NT2/D1 (cell line): ENCODE measurements around the gene CAMK2B.

Experiments
- DNase-seq: peaks from one replicate; pipeline ENCODE4 v3.0.0-alpha.2; 2011; ENCODE audit warnings: low read depth, low spot score
- H3K27me3 ChIP-seq: 2 replicates; pipeline ENCODE4 v1.6.0; 2011; ENCODE audit warnings: mild to moderate bottlenecking; ENCODE audit not compliant: insufficient read length, insufficient read depth
- H3K36me3 ChIP-seq: 2 replicates; pipeline ENCODE4 v1.6.1; 2011; ENCODE audit warnings: mild to moderate bottlenecking, low read length, mixed read lengths; ENCODE audit not compliant: insufficient read depth, insufficient read length
- H3K4me1 ChIP-seq: 2 replicates; pipeline ENCODE4 v1.5.1; 2011; ENCODE audit not compliant: insufficient read depth, insufficient read length
- H3K4me3 ChIP-seq: 2 replicates; pipeline ENCODE4 v1.5.1; 2011; ENCODE audit warnings: low read depth; ENCODE audit not compliant: insufficient read length
- H3K9ac ChIP-seq: 2 replicates; pipeline ENCODE4 v1.6.0; 2011; ENCODE audit warnings: low read depth; ENCODE audit not compliant: insufficient read length
- H3K9me3 ChIP-seq: 2 replicates; pipeline ENCODE4 v1.5.1; 2011; ENCODE audit warnings: mild to moderate bottlenecking, low read length; ENCODE audit not compliant: insufficient read depth
- SUZ12 ChIP-seq: IDR thresholded peaks from 2 replicates; pipeline ENCODE4 v1.6.1; 2011; ENCODE audit not compliant: insufficient read length, insufficient read depth; ENCODE audit errors: extremely low read depth
- YY1 ChIP-seq: IDR thresholded peaks from 2 replicates; pipeline ENCODE4 v1.6.1; 2011; ENCODE audit not compliant: insufficient read length, insufficient read depth
- ZNF274 ChIP-seq: IDR thresholded peaks from 2 replicates; pipeline ENCODE4 v1.6.1; 2011; ENCODE audit warnings: mild to moderate bottlenecking, low read depth, low read length

CAMK2B gene

DNA sequence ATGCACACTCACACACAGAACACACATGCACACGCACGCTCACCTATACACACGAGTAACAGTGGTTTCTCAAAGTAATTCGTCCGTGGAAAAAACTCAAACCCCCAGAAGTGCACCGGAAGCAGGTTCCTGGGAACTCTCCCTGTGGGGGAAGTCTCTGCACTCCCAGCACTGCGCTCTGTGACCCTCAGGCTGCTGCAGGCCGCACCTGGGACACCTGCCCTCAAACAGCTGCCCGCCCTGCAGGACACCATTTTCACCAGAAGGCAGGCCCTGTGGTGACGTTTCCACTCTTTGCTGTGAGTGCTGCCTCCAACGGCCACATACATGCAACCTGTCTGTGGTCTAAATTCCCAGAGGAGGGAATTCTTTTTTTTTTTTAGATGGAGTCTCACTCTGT lies 103.3 kb downstream of the CAMK2B start:
- Histone ChIP-seq H3K36me3 (no peaks in the 10 kb centered on the region), H3K27me3 (no peaks in the 10 kb centered on the region), H3K9me3 (no peaks in the 10 kb centered on the region; the same call in 1 of the 2 replicates), H3K4me1 (peaks cover 30% of the 10 kb centered on the region), H3K9ac (no peak overlapping the region), H3K4me3 (no peak overlapping the region)
- no peak for DNase-seq
- no peak for TF ChIP-seq SUZ12

DNA sequence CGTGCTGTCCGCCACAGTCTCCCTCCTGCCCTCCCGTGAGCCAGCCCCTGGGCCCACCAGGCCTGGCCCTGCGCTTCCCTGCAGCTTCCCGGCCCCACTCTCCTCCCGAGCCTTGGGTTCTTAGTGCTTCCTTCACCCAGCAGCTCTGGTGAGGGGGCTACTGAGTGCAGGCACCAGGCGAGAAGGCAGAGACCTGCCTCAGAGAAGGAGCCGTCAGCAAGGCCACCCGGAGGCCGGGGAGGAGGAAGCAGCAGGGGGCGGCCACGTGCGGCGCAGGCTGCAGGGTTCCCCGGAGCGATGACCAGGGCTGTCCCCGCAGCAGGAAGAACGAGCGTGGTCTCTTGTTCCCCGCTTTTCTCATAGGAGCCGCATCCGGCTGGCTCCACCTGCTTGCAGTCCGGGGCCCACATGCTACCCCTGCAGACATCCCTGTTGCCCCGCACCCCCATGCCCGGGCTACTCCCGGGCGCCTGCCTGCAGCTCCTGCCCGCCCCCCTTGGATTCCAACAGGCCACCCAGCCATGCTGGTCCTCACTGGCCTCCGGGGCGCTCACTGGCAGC lies 104.1 kb downstream of the CAMK2B start:
- H3K36me3 ChIP-seq = peaks cover 5% of the 10 kb centered on the region
- no peaks in the 10 kb centered on the region for H3K27me3 ChIP-seq
- H3K9me3 ChIP-seq = no peaks in the 10 kb centered on the region; the same call in 1 of the 2 replicates
- peaks cover 32% of the 10 kb centered on the region for H3K4me1 ChIP-seq
- TF ChIP-seq YY1 (no peak), ZNF274 (no peak), SUZ12 (no peak)
- peak overlapping the region; percentile 47 for H3K9ac ChIP-seq
- no peak for DNase-seq
- H3K4me3 ChIP-seq = no peak overlapping the region

DNA sequence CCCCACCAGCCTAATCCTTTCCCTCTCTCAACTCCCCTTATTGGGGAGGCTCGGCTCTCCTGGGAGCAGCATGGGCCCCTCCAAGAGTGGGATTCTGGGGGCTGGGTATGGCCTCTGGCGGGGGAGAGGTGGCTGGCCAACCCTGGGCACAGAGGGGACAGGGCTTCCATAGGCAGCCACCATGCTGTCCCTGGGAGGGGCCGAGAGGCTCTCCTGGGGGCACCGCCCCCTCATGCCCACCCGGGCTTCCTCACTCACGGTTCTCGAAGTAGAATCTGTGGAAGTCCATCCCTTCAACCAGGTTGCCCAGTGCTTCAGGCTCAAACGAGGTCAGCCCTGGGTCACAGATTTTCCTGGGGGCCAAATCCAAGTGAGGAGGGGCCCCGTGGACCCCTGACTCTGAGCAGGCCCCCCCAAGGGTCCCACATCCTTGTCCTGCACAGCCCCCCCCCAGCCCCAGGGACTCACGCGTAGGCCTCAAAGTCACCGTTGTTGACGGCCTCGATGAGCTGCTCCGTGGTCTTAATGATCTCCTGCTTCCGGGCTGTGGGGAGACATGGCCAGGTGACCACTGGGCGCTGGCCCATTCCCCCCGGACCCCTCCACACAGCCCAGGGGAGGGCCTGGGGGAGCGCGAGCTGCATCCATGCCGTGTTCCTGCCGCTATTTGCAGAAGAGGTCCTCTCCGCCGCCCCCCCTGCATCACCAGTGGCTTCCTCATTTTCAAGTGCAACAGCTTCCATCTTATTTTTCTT lies 104.9 kb downstream of the CAMK2B start:
- DNase-seq = no peak
- Histone ChIP-seq H3K4me1 (peaks cover 34% of the 10 kb centered on the region), H3K27me3 (no peaks in the 10 kb centered on the region), H3K9ac (no peak overlapping the region), H3K9me3 (no peaks in the 10 kb centered on the region; the same call in 1 of the 2 replicates), H3K36me3 (peaks cover 11% of the 10 kb centered on the region), H3K4me3 (no peak overlapping the region)
- TF ChIP-seq SUZ12 = no peak
- TF ChIP-seq YY1 = no peak
- TF ChIP-seq ZNF274 = no peak

DNA sequence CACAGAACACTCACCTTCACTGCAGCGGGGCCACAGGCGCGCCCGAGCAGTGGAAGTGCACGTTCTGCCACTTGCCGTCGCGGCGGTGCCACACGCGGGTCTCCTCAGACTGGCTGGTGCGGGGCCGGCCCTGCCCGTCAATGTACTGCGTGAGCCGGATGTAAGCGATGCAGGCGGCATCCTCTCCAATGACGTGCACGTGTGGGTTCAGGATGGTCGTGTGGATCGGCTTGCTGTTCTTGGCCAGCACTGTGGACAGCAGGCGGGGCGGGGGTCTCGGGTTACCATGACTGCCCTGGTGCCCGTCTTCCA lies 105.4 kb downstream of the CAMK2B start:
- TF ChIP-seq ZNF274 = no peak
- no peak for TF ChIP-seq YY1
- TF ChIP-seq SUZ12 = no peak
- no peak for DNase-seq
- Histone ChIP-seq H3K9me3 (no peaks in the 10 kb centered on the region; the same call in 1 of the 2 replicates), H3K36me3 (peaks cover 14% of the 10 kb centered on the region), H3K9ac (no peak overlapping the region), H3K27me3 (no peaks in the 10 kb centered on the region), H3K4me1 (peaks cover 37% of the 10 kb centered on the region), H3K4me3 (no peak overlapping the region)

DNA sequence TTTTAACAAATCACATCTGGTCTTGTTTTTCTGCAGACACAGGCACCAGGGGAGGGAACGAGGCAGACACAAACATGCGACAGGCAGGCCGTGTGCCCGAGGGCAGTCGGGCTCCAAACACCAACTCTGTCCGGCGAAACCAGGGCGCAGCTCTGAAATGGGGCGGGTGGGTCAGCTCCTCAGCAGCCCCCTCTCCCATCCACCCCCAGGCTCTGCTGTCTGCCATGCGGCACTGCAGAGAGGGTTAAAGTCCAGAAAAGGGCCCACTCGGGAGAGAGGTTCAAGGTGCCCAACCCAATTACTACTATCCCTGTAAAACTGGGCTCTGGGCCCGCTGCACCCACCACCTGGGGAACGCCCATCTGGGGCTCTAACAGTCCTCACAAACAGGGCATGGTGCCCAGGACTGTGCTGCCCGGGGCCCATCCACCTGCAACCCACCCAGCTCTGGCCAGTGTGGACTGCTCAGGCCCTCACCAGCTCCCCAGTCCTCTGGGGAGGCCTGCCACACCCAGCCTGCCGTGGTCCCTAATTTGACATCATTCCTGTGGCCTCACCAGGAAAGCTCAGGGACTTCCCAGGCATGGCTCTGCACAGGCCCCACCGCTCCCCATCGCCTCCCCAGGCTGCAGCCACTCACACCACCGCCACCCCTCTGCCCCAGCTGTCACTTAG lies 105.9 kb downstream of the CAMK2B start:
- H3K36me3 ChIP-seq = peaks cover 14% of the 10 kb centered on the region
- peaks cover 40% of the 10 kb centered on the region for H3K4me1 ChIP-seq

DNA sequence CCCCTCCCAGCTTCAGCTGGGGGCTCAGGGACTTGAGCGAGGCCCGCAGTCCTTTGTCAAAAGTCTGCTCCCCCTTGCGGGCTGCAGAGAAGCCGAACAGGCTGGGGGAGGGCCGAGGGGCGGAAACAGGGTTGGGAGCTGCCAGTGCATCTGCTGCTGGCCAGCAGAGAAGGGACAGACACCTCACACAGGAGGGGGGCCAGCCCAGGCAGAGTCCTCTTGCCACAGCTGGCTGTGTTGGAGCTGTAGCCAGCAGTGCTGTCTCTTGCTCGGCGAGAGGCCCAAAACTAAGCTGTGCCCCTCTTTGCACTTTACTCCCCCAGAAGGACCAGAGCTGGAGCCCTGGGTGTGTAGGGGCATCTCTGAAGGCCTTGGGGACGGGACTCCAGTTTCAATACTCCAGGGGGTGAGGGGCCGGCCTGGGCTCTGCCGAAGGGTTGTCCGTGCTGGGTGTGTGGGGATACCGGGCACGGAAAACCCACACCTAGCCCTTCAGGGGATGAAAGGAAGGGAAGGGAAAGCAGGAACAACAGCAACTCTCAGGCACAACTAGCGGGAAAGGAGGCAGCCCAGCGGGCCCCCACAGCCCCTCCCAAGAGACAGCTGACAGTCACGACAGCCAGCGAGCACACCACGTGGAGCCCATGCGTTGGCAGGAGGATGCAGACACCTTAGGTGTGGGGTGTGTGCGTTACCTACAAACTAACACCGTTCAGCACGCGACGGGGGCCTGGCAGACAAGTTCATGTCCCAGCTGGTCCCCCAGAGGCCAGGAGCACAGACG lies 106.8 kb downstream of the CAMK2B start:
- Histone ChIP-seq H3K4me1 (peaks cover 38% of the 10 kb centered on the region), H3K4me3 (peak overlapping the region; percentile 1), H3K27me3 (no peaks in the 10 kb centered on the region), H3K36me3 (peaks cover 15% of the 10 kb centered on the region), H3K9me3 (no peaks in the 10 kb centered on the region; the same call in 1 of the 2 replicates), H3K9ac (peak overlapping the region; percentile 57)
- TF ChIP-seq ZNF274 (no peak), YY1 (no peak), SUZ12 (no peak)
- DNase-seq = peak; percentile 71

More for the DNA sequence above, 105.9 kb downstream of the CAMK2B start:
- TF ChIP-seq ZNF274 (no peak), YY1 (no peak)
- Histone ChIP-seq H3K9me3 (no peaks in the 10 kb centered on the region; the same call in 1 of the 2 replicates), H3K9ac (no peak overlapping the region), H3K4me3 (no peak overlapping the region), H3K27me3 (no peaks in the 10 kb centered on the region)
- no peak for DNase-seq
